ENCODE data around the gene LRRC70.

DNA sequence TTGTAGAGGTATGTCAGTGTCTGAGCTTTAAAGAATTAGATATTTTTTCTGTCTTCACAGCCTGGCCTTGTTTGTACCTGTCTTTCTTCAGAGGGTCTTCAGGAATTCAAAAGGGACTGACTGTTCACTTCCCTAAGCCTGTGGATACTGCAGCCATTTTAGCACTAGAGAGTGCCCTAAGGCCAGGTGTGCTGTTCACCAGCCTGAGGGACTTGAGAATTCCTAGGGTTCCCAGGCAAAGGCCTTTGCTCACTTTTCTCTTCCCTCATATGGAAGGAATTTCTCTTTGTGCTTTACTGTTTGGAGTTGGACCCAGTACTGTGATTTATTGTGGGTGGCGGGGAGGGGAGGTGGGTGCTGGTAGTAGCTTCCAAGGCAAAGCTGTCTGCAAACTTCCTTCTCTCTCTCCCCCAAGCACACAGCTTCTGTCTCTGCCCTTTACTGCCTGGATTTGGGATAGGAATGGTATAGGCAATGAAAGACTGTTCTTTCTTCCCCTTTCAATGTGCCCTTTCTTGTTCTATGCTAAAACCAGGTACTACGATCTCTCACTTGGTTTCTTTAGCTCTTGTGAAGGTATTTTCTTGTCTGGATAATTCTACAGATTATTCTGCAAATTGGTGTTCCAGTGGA lies 9.7 kb upstream of the LRRC70 start:
- no peak for TF ChIP-seq POLR2A (IDR thresholded peaks at IDR 0.05)
- TF ChIP-seq CTCF (IDR thresholded peaks at IDR 0.05) = no peak

All from upper lobe of left lung (tissue), 4 donors.